ENCODE data around the gene ASTN2. TPM values are rescaled to one million over a fixed set of nuclear protein-coding genes. Genes with fewer than 3 reads are reported as not detected.

The ASTN2 gene
- total and polyA plus RNA-seq, 2 donors (not counting 3 experiments of a cell fraction or from before 2014, with no cell fraction given): 1.0 to 1.9 TPM

- FAIRE-seq (no peak), DNase-seq (ENCODE audit: low read depth, low spot score) (no peak)
- Histone ChIP-seq H3K4me2 (ENCODE audit: insufficient read depth, low read length) (no peak overlapping the region), H3K9me1 (replicated peaks; ENCODE audit: control insufficient read depth, extremely low read depth, insufficient read depth, low read length) (no peaks in the 10 kb centered on the region), H3K27ac (ENCODE audit: insufficient read depth, low read depth, low read length) (no peak overlapping the region), H3K79me2 (ENCODE audit: control insufficient read depth, insufficient read depth, low read length) (no peaks in the 10 kb centered on the region), H2AFZ (ENCODE audit: low read depth, low read length) (no peak overlapping the region), H3K4me1 (ENCODE audit: control insufficient read depth, extremely low read depth, insufficient read depth, low read length) (no peaks in the 10 kb centered on the region), H3K9me3 (replicated peaks; ENCODE audit: control insufficient read depth, insufficient read depth, low read length) (no peaks in the 10 kb centered on the region), H4K20me1 (replicated peaks; ENCODE audit: control insufficient read depth, extremely low read depth, insufficient read depth, low read length) (no peaks in the 10 kb centered on the region), H3K4me3 (replicated peaks in 1 of 3; ENCODE audit: insufficient read depth in 1 of 3, low read depth in 1 of 3, low read length in 3 of 3) (no peak overlapping the region), H3K36me3 (ENCODE audit: control insufficient read depth in 2 of 2, extremely low read depth in 1 of 2, insufficient read depth in 2 of 2, low read length in 2 of 2) (no peaks in the 10 kb centered on the region), H3K27me3 (ENCODE audit: control insufficient read depth in 2 of 2, insufficient read depth in 2 of 2, low read length in 2 of 2) (no peaks in the 10 kb centered on the region), H3K9ac (replicated peaks; ENCODE audit: extremely low read depth, insufficient read depth, low read length) (no peak overlapping the region)
- TF ChIP-seq MYC (IDR thresholded peaks at IDR 0.05; ENCODE audit: low read depth, low read length): no peak
- TF ChIP-seq GATA2 (IDR thresholded peaks at IDR 0.05; ENCODE audit: insufficient read depth, insufficient read length, low read depth, low read length): no peak
- no peak for TF ChIP-seq EZH2 (IDR thresholded peaks at IDR 0.05; ENCODE audit: borderline replicate concordance, low read depth, low read length, severe bottlenecking)
- TF ChIP-seq FOS (IDR thresholded peaks at IDR 0.05; ENCODE audit: borderline replicate concordance, insufficient read depth, low read length): no peak
- TF ChIP-seq JUN (IDR thresholded peaks at IDR 0.05; ENCODE audit: borderline replicate concordance, insufficient read depth, insufficient read length, low read depth): no peak
- TF ChIP-seq POLR2AphosphoS5 (IDR thresholded peaks at IDR 0.05; ENCODE audit: insufficient read depth, low read depth, low read length): no peak
- TF ChIP-seq CTCF (IDR thresholded peaks at IDR 0.05; ENCODE audit: extremely low read depth in 1 of 2, insufficient read depth in 1 of 2, low read depth in 1 of 2, low read length in 2 of 2): no peak
- TF ChIP-seq MAX (IDR thresholded peaks at IDR 0.05; ENCODE audit: insufficient read depth, insufficient read length): no peak
- TF ChIP-seq POLR2A (IDR thresholded peaks at IDR 0.05; ENCODE audit: low read depth, low read length): no peak
- ChIA-PET CTCF (no interaction called here), POLR2A (no interaction called here)
- dilution Hi-C loops (cut with MboI; ENCODE audit: extremely low pct_ligation_motif_present, low sequenced_read_pairs): no loop called here
- intact Hi-C loops (cut with micrococcal nuclease): no loop called here
- no TSS peak for BruUV-seq (replicated peaks)
These were observed 20.9 kb upstream of the ASTN2 start for GRCh38 chr9:117435630-117436261.

Measured in endothelial cell of umbilical vein (primary cell).